Right ventricle myocardium inferior (tissue), 1 donor: ENCODE measurements around the gene XRCC4. TPM values are rescaled to one million over a fixed set of nuclear protein-coding genes. Genes with fewer than 3 reads are reported as not detected.

Source experiments
- ATAC-seq: fragments of 200-7000 bp; cut with Tn5 transposase; one replicate; pipeline ENCODE4 v1.9.1; 2020; ENCODE audit warnings: mild to moderate bottlenecking, moderate library complexity
- DNase-seq: peaks from one replicate; pipeline ENCODE4 v3.0.0; 2021; ENCODE audit errors: missing footprints
- intact Hi-C: fragments of 100-400 bp; cut with DNase I; formaldehyde crosslinking; loops from one replicate; pipeline ENCODE4 v1.11.0; 2022
- long read RNA-seq: library from polyadenylated mRNA; unstranded; transcript quantifications from one replicate; pipeline ENCODE4 v2.0.0, GENCODE V29; 2021
- total RNA-seq: library from RNA; stranded (reverse); fragmentation: NEBNext Ultra II Directional; extraction: Animal tissue kit (Norgen Biotek cat#: 25700); gene quantifications from one replicate; pipeline ENCODE4 v1.2.1, GENCODE V29; 2021
- donor health status: DM: no; HTN: yes; CAD: no; lungs with severe emphysema.

Gene XRCC4
- 7.9 TPM for total RNA-seq
- long read RNA-seq, partial matches to known transcripts, result 0 of 2 reads
- long read RNA-seq, other reads (novel, unspliced or antisense), result 1 of 2 reads

DNA sequence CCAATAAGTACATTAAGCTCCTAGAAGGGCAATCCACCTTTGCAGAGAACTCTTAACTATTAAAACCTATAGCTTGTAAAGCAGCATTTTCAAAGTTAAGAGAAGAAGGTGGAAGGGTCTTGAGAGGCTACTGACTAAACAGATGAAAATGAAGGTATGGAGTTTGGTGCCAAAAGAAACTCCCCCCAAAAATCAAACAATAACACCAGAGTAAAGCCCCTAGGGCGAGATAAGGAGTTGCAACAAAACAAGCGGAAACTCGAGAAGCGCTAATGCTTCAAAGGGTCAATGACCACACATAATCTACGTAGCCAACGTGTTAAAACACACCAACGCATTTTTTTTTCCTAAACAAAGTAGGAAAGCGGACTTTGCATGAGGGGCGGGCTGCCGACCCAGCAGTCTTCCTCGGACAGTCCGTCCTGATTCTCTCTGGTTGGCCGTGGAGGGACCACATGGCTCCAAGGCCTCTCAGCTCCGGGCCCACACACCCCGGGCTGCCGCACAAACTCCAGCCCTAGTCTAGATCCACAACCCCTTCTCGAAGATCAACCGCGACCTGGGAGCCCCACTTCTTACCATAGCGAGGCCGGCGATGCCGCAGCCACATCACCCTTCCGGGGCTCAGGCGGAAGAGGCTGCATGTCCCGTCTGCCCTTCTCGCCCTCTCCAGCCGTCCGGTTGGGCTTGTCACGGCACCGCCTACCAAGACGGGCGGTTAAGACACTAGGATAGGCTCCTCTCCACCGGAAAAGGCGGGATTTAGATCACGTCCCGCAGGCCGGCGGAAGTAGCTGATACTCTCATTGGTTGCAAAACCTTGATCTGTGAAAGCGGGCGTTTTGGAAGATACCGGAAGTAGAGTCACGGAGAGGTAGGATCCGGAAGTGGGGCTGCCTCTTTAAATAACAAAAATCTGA lies at the start of gene XRCC4, which contains the start of gene TMEM167A:
Gene XRCC4, plus strand, starts transcription at position 806 of the 920 bp plus-strand sequence. CDS start 27,373 bp downstream, outside the sequence.
Gene TMEM167A, minus strand, starts transcription at position 653 of the 920 bp plus-strand sequence. Its CDS starts 71 bp downstream, at position 582.
- ATAC-seq (peak; percentile 100), DNase-seq (peak; percentile 98)
- intact Hi-C loops, result loop anchor here (10.0 kb wide), 2 partner anchors 328 to 358 kb away; no protein-coding TSS in a partner anchor

DNA sequence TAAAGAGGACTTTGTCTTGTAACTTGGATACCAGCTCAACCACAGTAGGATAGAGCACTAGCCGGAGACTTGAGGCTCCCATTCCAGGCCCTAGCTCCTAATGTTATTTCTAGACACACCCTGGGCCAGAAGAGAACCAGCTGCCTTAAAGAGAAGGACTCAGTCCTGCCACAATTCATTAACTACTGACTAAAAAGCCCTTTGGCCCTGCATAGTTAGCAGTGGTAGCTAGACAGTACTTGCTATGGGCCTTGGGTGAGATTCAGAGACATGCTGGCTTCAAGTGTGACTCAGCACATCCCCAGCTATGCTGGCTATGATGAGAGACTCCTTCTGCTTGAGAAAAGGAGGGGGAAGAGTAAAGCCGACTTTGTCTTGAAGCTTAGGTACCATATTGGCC lies 47.4 kb upstream of the XRCC4 start:
- intact Hi-C loops, result no loop called here
- no peak for DNase-seq
- ATAC-seq, result peak; percentile 41

DNA sequence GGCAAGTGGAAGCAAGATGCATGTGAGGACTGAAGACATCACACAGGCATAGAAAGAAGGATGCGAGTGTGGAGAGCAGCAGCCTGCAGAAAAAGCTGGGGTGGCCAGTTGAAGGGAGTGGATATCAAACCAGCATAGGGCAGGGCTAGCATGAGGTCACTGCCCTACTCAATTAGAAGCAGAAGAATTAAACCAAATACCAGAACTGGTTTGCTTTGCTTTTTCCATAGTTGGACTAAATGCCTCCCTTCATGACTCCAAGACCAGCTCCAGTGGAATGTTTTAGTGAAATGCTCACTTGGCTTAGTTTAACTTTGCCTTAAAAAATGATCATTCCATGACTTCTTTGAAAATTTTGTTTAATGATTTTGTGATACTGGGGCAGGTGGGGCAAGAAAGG lies 46.0 kb upstream of the XRCC4 start:
- intact Hi-C loops, result no loop called here
- no peak for ATAC-seq
- no peak for DNase-seq

- no peak for ATAC-seq
- DNase-seq, result no peak
These were observed 43.3 kb upstream of the XRCC4 start for GRCh38 chr5:83034036-83034435.

GRCh38 chr5:83034528-83035207 lies 42.7 kb upstream of the XRCC4 start:
- intact Hi-C loops, result loop anchor here (5.0 kb wide), 1 partner anchor 63 kb away; no protein-coding TSS in a partner anchor
- DNase-seq (no peak), ATAC-seq (no peak)

More at GRCh38 chr5:83034036-83034435, 43.3 kb upstream of the XRCC4 start:
- intact Hi-C loops, result no loop called here

DNA sequence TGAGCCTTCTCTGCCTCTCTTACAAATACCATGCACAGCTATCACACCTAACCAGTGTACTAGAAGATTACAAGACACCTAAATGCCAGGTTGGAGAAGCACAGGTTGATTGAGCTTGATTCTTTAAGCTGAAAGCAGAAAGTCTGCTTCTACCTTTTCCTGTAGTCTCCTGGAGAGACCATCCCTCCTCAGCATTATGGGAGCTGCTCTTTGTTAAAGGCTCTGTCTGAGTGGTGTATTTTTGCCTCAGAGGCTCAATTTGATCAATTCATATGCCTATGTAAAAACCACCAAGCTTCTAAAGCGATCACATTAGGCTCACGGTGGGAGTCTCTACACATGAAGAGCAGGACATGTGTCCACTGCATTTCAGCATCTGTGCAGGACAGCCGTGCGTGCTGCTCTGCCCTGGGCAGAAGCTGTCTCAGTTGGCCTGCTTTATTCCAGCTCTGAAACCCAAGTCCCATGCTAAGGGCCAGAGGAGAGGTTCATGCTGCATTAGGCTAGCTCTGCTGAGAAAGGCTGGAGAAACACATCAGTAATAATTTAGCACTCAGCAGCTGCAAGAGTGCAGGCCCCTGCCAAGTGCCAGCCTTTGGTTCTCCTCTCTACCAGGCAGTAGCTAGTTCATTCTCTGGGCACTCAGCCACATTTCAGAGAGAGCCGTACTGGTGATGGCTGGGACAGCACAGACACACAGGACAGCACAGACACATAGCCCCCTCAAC lies 41.8 kb upstream of the XRCC4 start:
- ATAC-seq (peak; percentile 97), DNase-seq (peak; percentile 68)
- intact Hi-C loops, result loop anchor here (5.0 kb wide), 1 partner anchor 62 kb away; no protein-coding TSS in a partner anchor

- ATAC-seq (no peak), DNase-seq (no peak)
- intact Hi-C loops, result loop anchor here (5.0 kb wide), 1 partner anchor 60 kb away; no protein-coding TSS in a partner anchor
These were observed 40.3 kb upstream of the XRCC4 start for GRCh38 chr5:83036991-83037575.

DNA sequence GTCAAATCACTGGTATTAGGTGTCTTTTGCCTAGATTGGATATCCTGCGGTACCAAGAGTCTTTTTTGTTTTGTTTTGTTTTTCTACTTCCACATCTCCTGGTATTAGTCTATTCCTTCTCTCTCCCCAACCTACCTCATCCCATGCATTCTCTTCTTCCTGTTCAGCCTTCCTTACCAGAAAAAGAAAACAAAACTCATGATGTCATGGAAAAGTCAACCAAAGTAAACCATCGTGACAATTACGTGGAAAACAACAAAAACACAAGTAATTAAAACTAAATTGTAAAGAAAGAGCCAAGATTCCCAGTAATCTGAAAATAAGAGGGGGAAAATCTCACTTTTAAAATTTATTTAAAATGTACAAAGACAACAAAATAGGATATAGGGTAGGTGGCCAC lies 38.4 kb upstream of the XRCC4 start:
- ATAC-seq (no peak), DNase-seq (no peak)
- intact Hi-C loops, result loop anchor here (5.0 kb wide), 1 partner anchor 58 kb away; no protein-coding TSS in a partner anchor

GRCh38 chr5:83042507-83042906 lies 34.8 kb upstream of the XRCC4 start:
- intact Hi-C loops, result no loop called here
- no peak for DNase-seq
- ATAC-seq, result no peak

DNA sequence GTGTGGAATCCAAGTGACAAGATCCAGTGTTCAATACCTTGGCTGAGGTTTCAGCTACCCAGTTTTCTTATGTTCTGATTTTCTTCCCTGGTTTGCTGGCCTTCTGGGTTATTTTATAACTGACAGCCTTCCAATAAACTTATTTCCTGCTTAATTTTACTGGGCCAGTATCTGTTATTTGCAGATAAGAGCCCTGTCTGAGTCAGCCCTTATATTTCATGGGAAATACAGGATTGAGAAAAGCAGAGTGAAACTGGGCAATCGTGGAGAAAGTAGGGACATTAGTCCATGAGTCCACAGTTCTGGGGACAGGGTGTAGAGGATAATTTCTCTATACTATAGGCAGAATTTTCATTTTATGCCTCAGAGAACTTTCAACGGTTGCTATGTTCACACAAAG lies 32.4 kb upstream of the XRCC4 start:
- intact Hi-C loops, result no loop called here
- ATAC-seq, result no peak
- no peak for DNase-seq

- ATAC-seq, result no peak
- no peak for DNase-seq
- intact Hi-C loops, result no loop called here
These were observed 29.1 kb upstream of the XRCC4 start for GRCh38 chr5:83048277-83048676.

DNA sequence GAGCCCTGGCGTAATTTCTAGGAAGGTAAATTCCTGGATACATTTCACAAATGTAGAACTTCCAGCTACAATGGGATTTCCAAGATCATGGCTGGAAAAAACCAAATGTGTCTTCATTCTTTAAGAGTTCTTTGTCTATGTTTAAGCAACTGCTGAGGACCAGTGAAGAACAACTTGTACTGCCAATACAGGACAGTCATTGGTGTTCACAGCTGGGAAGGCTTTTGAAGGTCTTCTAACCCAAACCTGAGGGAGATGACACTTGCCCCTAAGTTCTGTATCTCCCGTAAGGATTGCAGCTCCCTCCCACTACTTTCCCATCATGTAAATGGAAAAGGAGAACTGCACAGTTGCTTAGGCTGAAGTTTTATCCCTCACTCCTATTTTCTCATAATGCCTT lies 28.5 kb upstream of the XRCC4 start:
- intact Hi-C loops, result no loop called here
- no peak for DNase-seq
- ATAC-seq, result no peak

DNA sequence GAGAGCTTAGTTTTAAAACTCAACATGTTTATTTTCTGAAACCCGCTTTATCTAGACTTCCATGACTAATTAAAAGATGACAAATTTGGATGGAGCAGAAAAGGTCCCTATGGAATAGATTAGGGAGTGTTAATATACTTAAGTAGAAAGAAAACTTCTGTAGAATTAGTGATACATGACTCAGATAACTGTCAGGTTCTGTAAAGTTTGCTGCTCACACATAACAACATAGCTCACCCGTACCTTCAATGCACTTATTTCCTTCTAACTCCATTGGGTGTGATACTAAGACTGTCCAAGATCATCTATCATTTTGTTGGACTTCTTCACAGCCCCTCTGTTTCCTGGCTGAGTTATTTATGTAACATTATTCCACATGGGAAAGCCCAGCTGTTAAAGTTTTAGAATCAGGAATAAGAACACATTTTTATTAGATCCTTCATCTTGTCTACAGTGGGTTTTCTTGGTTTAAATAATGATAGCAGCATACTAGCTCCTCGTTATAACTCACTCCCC lies 27.9 kb upstream of the XRCC4 start:
- ATAC-seq (no peak), DNase-seq (no peak)
- intact Hi-C loops, result no loop called here

- intact Hi-C loops, result no loop called here
- ATAC-seq (peak; percentile 37), DNase-seq (no peak)
These were observed 26.5 kb upstream of the XRCC4 start for GRCh38 chr5:83050723-83051340.

- no peak for ATAC-seq
These were observed 22.2 kb upstream of the XRCC4 start for GRCh38 chr5:83055166-83055565.

GRCh38 chr5:83058726-83059125 lies 18.6 kb upstream of the XRCC4 start:
- intact Hi-C loops, result no loop called here
- no peak for DNase-seq
- ATAC-seq, result no peak

More at GRCh38 chr5:83055166-83055565, 22.2 kb upstream of the XRCC4 start:
- intact Hi-C loops, result no loop called here
- DNase-seq, result no peak

DNA sequence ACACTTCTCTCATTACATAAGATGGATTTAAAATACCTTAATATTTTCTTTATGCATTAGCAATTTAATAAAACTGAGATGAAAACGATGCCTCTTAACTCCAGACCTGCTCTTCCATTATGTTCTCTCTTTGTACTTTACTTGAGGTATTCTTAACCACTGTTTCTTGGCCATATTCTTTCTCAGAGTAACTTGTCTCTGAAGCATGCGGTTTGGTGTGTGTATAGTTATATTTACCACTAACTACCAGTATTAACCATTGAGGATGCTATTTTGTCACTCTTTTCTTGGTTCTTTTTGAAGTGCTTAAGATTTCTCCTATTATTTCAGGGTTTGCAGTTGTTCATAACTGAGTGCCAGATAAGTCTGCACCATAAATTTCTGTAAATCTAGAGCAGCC lies 18.0 kb upstream of the XRCC4 start:
- no peak for ATAC-seq
- intact Hi-C loops, result no loop called here
- DNase-seq, result no peak
